ENCODE measurements around the gene CCDC187. TPM values are rescaled to one million over a fixed set of nuclear protein-coding genes. Genes with fewer than 3 reads are reported as not detected.

Gene CCDC187
- total RNA-seq, 2 donors from 2014 or later = 0.30 to 0.48 TPM

GRCh38 chr9:136341042-136341655, 37.3 kb upstream of the CCDC187 start:
- H3K4me3 ChIP-seq = no peak overlapping the region
- no peaks in the 10 kb centered on the region for H3K4me1 ChIP-seq
- H3K9ac ChIP-seq (ENCODE audit: low read depth in 2 of 2, low read length in 2 of 2) = no peak overlapping the region
- H3K27me3 ChIP-seq = no peaks in the 10 kb centered on the region
- H3K27ac ChIP-seq = no peak overlapping the region
- no peaks in the 10 kb centered on the region for H3K9me3 ChIP-seq
- no peaks in the 10 kb centered on the region for H3K36me3 ChIP-seq
- TF ChIP-seq CTCF (IDR thresholded peaks at IDR 0.05) = no peak
- no peak for DNase-seq
- intact Hi-C loops (cut with DNase I) = loop anchor here (10.0 kb wide), 1 partner anchor 64 kb away; the partner anchor contains the start of gene SNAPC4

GRCh38 chr9:136340356-136341041, 36.6 kb upstream of the CCDC187 start:
- no peaks in the 10 kb centered on the region for H3K9me3 ChIP-seq
- H3K4me1 ChIP-seq = no peaks in the 10 kb centered on the region
- H3K27ac ChIP-seq = no peak overlapping the region
- TF ChIP-seq CTCF (IDR thresholded peaks at IDR 0.05) = no peak
- no peak for DNase-seq
- no peak overlapping the region for H3K4me3 ChIP-seq
- H3K36me3 ChIP-seq = no peaks in the 10 kb centered on the region
- H3K27me3 ChIP-seq = no peaks in the 10 kb centered on the region
- intact Hi-C loops (cut with DNase I) = loop anchor here (10.0 kb wide), 1 partner anchor 64 kb away; the partner anchor contains the start of gene SNAPC4
- no peak overlapping the region for H3K9ac ChIP-seq (ENCODE audit: low read depth in 2 of 2, low read length in 2 of 2)

GRCh38 chr9:136339958-136340310, 36.0 kb upstream of the CCDC187 start:
- no peaks in the 10 kb centered on the region for H3K4me1 ChIP-seq
- no peaks in the 10 kb centered on the region for H3K27me3 ChIP-seq
- no peak overlapping the region for H3K27ac ChIP-seq
- H3K9ac ChIP-seq (ENCODE audit: low read depth in 2 of 2, low read length in 2 of 2) = no peak overlapping the region
- intact Hi-C loops (cut with DNase I) = loop anchor here (10.0 kb wide), 2 partner anchors 65 to 295 kb away; partner anchors contain the start of gene SNAPC4
- no peak overlapping the region for H3K4me3 ChIP-seq
- TF ChIP-seq CTCF (IDR thresholded peaks at IDR 0.05) = no peak
- no peaks in the 10 kb centered on the region for H3K36me3 ChIP-seq
- DNase-seq = no peak
- no peaks in the 10 kb centered on the region for H3K9me3 ChIP-seq

GRCh38 chr9:136339173-136339957, 35.5 kb upstream of the CCDC187 start:
- H3K9ac ChIP-seq (ENCODE audit: low read depth in 2 of 2, low read length in 2 of 2) = no peak overlapping the region
- H3K9me3 ChIP-seq = no peaks in the 10 kb centered on the region
- H3K36me3 ChIP-seq = no peaks in the 10 kb centered on the region
- no peaks in the 10 kb centered on the region for H3K27me3 ChIP-seq
- intact Hi-C loops (cut with DNase I) = loop anchor here (10.0 kb wide), 1 partner anchor 295 kb away; no protein-coding TSS in a partner anchor
- peak; percentile 89 for TF ChIP-seq CTCF (IDR thresholded peaks at IDR 0.05)
- peak; percentile 74 for DNase-seq
- no peak overlapping the region for H3K27ac ChIP-seq
- no peak overlapping the region for H3K4me3 ChIP-seq
- H3K4me1 ChIP-seq = no peaks in the 10 kb centered on the region

- Histone ChIP-seq H3K27ac (no peak overlapping the region), H3K9me3 (no peaks in the 10 kb centered on the region), H3K4me1 (no peaks in the 10 kb centered on the region), H3K27me3 (no peaks in the 10 kb centered on the region), H3K9ac (ENCODE audit: low read depth in 2 of 2, low read length in 2 of 2) (no peak overlapping the region), H3K4me3 (no peak overlapping the region), H3K36me3 (no peaks in the 10 kb centered on the region)
- intact Hi-C loops (cut with DNase I) = loop anchor here (10.0 kb wide), 1 partner anchor 296 kb away; no protein-coding TSS in a partner anchor
- DNase-seq = no peak
- no peak for TF ChIP-seq CTCF (IDR thresholded peaks at IDR 0.05)
Observed at GRCh38 chr9:136338511-136338910, 34.6 kb upstream of the CCDC187 start.

Measured in colonic mucosa (tissue), 4 donors.